ENCODE measurements around the gene TAS1R2.

Gene TAS1R2

GRCh38 chr1:18796950-18797349 lies 62.5 kb downstream of the TAS1R2 start:
- no peak for DNase-seq

GRCh38 chr1:18795002-18795689 lies 64.3 kb downstream of the TAS1R2 start:
- DNase-seq = no peak

- DNase-seq = no peak
Measured at GRCh38 chr1:18794561-18794960, 64.9 kb downstream of the TAS1R2 start.

- DNase-seq = no peak
Measured at GRCh38 chr1:18794051-18794450, 65.4 kb downstream of the TAS1R2 start.

GRCh38 chr1:18793164-18793563 lies 66.3 kb downstream of the TAS1R2 start:
- no peak for DNase-seq

- no peak for DNase-seq
Measured at GRCh38 chr1:18792747-18793146, 66.7 kb downstream of the TAS1R2 start.

Measured in hippocampal formation (tissue), 2 donors.